ENCODE results near the gene ARHGAP26.

GRCh38 chr5:143124593-143124992 is 354.4 kb downstream of the ARHGAP26 start:
- TF ChIP-seq POLR2AphosphoS5 (IDR thresholded peaks at IDR 0.05) (no peak), EP300 (IDR thresholded peaks at IDR 0.05) (no peak)
- TF ChIP-seq, protein P1, sequence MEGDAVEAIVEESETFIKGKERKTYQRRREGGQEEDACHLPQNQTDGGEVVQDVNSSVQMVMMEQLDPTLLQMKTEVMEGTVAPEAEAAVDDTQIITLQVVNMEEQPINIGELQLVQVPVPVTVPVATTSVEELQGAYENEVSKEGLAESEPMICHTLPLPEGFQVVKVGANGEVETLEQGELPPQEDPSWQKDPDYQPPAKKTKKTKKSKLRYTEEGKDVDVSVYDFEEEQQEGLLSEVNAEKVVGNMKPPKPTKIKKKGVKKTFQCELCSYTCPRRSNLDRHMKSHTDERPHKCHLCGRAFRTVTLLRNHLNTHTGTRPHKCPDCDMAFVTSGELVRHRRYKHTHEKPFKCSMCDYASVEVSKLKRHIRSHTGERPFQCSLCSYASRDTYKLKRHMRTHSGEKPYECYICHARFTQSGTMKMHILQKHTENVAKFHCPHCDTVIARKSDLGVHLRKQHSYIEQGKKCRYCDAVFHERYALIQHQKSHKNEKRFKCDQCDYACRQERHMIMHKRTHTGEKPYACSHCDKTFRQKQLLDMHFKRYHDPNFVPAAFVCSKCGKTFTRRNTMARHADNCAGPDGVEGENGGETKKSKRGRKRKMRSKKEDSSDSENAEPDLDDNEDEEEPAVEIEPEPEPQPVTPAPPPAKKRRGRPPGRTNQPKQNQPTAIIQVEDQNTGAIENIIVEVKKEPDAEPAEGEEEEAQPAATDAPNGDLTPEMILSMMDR (IDR thresholded peaks at IDR 0.05), result no peak

Measured in sigmoid colon (tissue), 4 donors.